B cell (primary cell): ENCODE results near the gene ZNF736.
"Not testable (repeated sequence)": the region's sequence is repeated elsewhere in the genome, so short reads cannot be mapped to it uniquely, and the experiment has no call there.

Source experiments
- EZH2 ChIP-seq: IDR thresholded peaks from 2 replicates; pipeline ENCODE4 v1.6.1; 2012; ENCODE audit warnings: borderline replicate concordance, low read depth, mild to moderate bottlenecking, moderate library complexity, low read length; ENCODE audit not compliant: insufficient read depth, poor library complexity, severe bottlenecking
- TF ChIP-seq, protein P1 (sequence below): fragments of 200-600 bp; IDR thresholded peaks from one replicate; pipeline ENCODE4 v1.8.0; 2022; ENCODE audit warnings: antibody characterized with exemption, mild to moderate bottlenecking

DNA sequence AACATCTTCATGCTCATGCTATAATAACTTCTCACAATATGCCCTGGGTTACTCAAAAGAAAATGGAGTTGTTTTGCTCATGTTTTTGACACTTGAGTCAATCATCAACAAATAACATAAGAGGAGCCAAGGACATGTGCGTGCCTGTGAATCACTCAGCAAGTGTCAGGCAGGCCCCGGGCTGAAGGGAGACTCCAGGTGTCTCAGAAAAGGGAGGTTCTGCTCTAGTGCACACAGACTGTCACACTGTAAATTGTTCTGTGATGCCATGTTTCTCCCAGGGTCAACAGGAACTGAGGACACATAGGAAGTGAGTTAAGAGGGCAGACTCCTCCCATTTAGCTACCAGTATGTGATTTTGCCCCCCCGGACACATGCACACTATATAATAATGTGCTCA lies 10.4 kb downstream of the ZNF736 start:
- TF ChIP-seq, protein P1, sequence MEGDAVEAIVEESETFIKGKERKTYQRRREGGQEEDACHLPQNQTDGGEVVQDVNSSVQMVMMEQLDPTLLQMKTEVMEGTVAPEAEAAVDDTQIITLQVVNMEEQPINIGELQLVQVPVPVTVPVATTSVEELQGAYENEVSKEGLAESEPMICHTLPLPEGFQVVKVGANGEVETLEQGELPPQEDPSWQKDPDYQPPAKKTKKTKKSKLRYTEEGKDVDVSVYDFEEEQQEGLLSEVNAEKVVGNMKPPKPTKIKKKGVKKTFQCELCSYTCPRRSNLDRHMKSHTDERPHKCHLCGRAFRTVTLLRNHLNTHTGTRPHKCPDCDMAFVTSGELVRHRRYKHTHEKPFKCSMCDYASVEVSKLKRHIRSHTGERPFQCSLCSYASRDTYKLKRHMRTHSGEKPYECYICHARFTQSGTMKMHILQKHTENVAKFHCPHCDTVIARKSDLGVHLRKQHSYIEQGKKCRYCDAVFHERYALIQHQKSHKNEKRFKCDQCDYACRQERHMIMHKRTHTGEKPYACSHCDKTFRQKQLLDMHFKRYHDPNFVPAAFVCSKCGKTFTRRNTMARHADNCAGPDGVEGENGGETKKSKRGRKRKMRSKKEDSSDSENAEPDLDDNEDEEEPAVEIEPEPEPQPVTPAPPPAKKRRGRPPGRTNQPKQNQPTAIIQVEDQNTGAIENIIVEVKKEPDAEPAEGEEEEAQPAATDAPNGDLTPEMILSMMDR, result not testable (repeated sequence)
- not testable (repeated sequence) for TF ChIP-seq EZH2
